ENCODE results near the gene RAPGEF4. TPM values are rescaled to one million over a fixed set of nuclear protein-coding genes. Genes with fewer than 3 reads are reported as not detected.

RAPGEF4 gene
- total RNA-seq, 1 experiment from 2014 or later: 1.4 TPM

DNA sequence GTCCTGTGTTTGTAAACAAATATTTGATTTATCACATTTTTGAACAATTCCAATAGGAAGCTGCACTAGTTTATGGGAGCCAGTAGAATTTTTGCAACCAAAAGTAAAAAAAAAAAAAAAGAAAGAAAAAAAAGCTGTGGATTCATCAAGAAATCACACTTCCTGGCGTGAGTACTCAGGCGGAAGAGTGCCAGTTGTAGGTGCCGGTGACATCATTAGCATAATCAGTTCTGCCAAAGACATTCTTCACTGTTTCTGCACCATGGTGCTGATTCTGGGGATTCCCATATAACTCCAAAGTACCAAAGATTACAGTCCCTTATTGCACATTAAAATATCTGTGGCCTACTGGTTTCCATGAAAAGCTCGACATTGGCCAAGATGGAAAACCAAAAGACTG, 32.8 kb downstream of the RAPGEF4 start:
- Histone ChIP-seq H4K8ac (replicated peaks; ENCODE audit: insufficient read length, low read depth, low read length) (no peak overlapping the region), H2AK5ac (ENCODE audit: insufficient read length, low read length) (no peak overlapping the region), H3K27ac (ENCODE audit: insufficient read length, low read depth, low read length) (no peak overlapping the region), H3K9ac (ENCODE audit: extremely low read depth, insufficient read length, low read length) (no peak overlapping the region), H2BK15ac (ENCODE audit: low read depth, low read length) (no peak overlapping the region), H3K27me3 (ENCODE audit: insufficient read depth, low read length) (no peaks in the 10 kb centered on the region), H3K18ac (ENCODE audit: insufficient read length, low read depth, low read length) (no peak overlapping the region), H3K56ac (ENCODE audit: insufficient read length, low read depth, low read length) (no peak overlapping the region), H3K4me1 (ENCODE audit: insufficient read depth, low read length) (no peaks in the 10 kb centered on the region), H2BK120ac (ENCODE audit: low read depth, low read length, poor library complexity, severe bottlenecking) (no peak overlapping the region), H3K79me2 (ENCODE audit: insufficient read depth, low read length) (no peaks in the 10 kb centered on the region), H3K9me3 (ENCODE audit: control insufficient read depth, low read depth, low read length) (no peaks in the 10 kb centered on the region), H4K20me1 (ENCODE audit: control insufficient read depth, insufficient read depth, insufficient read length) (no peaks in the 10 kb centered on the region), H3K4ac (ENCODE audit: low read depth, low read length) (no peak overlapping the region), H3K23ac (ENCODE audit: insufficient read length, low read depth, low read length) (no peak overlapping the region), H4K5ac (ENCODE audit: insufficient read length, low read depth, low read length) (no peak overlapping the region), H2BK12ac (ENCODE audit: insufficient read length, low read depth, low read length) (no peak overlapping the region), H3K4me2 (ENCODE audit: insufficient read depth, insufficient read length, low read length) (no peak overlapping the region), H3T11ph (ENCODE audit: low read length) (no peak overlapping the region), H3K14ac (ENCODE audit: insufficient read depth, low read length) (no peak overlapping the region), H3K79me1 (ENCODE audit: insufficient read depth, low read depth, low read length, poor library complexity, severe bottlenecking) (no peaks in the 10 kb centered on the region), H3K23me2 (ENCODE audit: insufficient read length, low read depth, low read length, poor library complexity, severe bottlenecking) (no peaks in the 10 kb centered on the region), H2BK5ac (ENCODE audit: insufficient read length, low read length) (no peak overlapping the region), H2AFZ (ENCODE audit: low read length) (no peak overlapping the region), H4K91ac (ENCODE audit: insufficient read length, low read depth, low read length) (no peak overlapping the region), H2BK20ac (ENCODE audit: low read depth, low read length, poor library complexity, severe bottlenecking) (no peak overlapping the region)
- DNase-seq: no peak
- H3K36me3 Mint-ChIP-seq (ENCODE audit: insufficient read depth in 1 of 3, low read depth in 3 of 3): no peaks in the 10 kb centered on the region; a peak in 1 of 7 replicates
- TF ChIP-seq, protein P1, sequence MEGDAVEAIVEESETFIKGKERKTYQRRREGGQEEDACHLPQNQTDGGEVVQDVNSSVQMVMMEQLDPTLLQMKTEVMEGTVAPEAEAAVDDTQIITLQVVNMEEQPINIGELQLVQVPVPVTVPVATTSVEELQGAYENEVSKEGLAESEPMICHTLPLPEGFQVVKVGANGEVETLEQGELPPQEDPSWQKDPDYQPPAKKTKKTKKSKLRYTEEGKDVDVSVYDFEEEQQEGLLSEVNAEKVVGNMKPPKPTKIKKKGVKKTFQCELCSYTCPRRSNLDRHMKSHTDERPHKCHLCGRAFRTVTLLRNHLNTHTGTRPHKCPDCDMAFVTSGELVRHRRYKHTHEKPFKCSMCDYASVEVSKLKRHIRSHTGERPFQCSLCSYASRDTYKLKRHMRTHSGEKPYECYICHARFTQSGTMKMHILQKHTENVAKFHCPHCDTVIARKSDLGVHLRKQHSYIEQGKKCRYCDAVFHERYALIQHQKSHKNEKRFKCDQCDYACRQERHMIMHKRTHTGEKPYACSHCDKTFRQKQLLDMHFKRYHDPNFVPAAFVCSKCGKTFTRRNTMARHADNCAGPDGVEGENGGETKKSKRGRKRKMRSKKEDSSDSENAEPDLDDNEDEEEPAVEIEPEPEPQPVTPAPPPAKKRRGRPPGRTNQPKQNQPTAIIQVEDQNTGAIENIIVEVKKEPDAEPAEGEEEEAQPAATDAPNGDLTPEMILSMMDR (conservative IDR thresholded peaks at IDR 0.05): no peak
- peaks cover 0 to 6% of the 10 kb centered on the region in 2 experiments; a peak in 1 of 4 replicates for H3K4me1 Mint-ChIP-seq
- H3K4me3 Mint-ChIP-seq: no peak overlapping the region
- no peaks in the 10 kb centered on the region; a peak in 1 of 5 replicates for H3K9me3 Mint-ChIP-seq
- peaks cover 2% of the 10 kb centered on the region; the same call in 1 of the 2 replicates for H3K27me3 Mint-ChIP-seq (ENCODE audit: low read depth)
- WGBS (ENCODE audit: extremely low coverage, insufficient read length, low lambda C conversion rate): no CpG with 5 or more reads among the region's 4 CpGs
- H3K27ac Mint-ChIP-seq: no peak overlapping the region
